ENCODE data around the gene DNLZ.

GRCh38 chr9:136366826-136367225, 3.3 kb upstream of the DNLZ start:
- no peak for TF ChIP-seq POLR2A (IDR thresholded peaks at IDR 0.05)
- TF ChIP-seq CTCF (IDR thresholded peaks at IDR 0.05): no peak
